ENCODE measurements around the gene LIN7A. TPM values are rescaled to one million over a fixed set of nuclear protein-coding genes. Genes with fewer than 3 reads are reported as not detected.

Gene LIN7A
- total and polyA plus RNA-seq, 2 of the 8 experiments (the other 6 are each of a cell fraction or from before 2014, with no cell fraction given) = 5.8 to 22.0 TPM

DNA sequence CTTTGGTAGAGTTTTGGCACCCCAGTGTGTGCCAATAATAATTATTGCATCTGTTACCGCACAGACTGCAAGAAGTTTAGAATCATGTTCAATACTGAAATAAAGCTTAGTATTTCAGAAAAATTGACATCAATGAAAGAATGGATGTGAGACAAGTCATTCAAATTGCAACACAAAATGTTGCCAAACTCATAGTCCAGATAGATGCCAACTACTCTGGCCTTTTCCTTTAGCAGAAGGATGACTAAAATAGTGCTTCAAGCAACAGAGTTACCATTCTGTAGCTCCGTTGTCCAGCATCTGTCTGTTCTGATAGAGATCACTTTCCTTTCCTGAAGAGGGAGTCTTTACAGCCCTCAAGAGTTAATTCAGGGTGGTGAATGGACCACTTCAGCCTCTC lies 77.5 kb downstream of the LIN7A start:
- no peak overlapping the region for H2BK12ac ChIP-seq (ENCODE audit: low read depth, low read length)
- no peaks in the 10 kb centered on the region for H3K79me1 ChIP-seq (ENCODE audit: low read depth, low read length)
- FAIRE-seq (no peak), DNase-seq (ENCODE audit: low read depth in 1 of 2, low spot score in 2 of 2) (no peak)
- no peak overlapping the region for H2BK15ac ChIP-seq (ENCODE audit: low read length)
- no peak overlapping the region for H2BK120ac ChIP-seq (replicated peaks; ENCODE audit: low read depth, low read length)
- H4K20me1 ChIP-seq (replicated peaks in 1 of 2; ENCODE audit: control insufficient read depth in 1 of 2, insufficient read depth in 2 of 2, low read length in 2 of 2) = no peaks in the 10 kb centered on the region
- H4K91ac ChIP-seq (replicated peaks; ENCODE audit: insufficient read length, low read length) = no peak overlapping the region
- no peak overlapping the region for H3K27ac ChIP-seq (ENCODE audit: low read depth, low read length)
- 84% methylated on average over 2 of the region's 2 CpGs; no CpG with 5 or more reads in 1 of the 2 experiments for WGBS, 2 experiments (ENCODE audit: extremely low coverage in 1 of 2, insufficient coverage in 1 of 2, insufficient read length in 1 of 2, insufficient replicate concordance in 2 of 2, low coverage in 1 of 2, low lambda C conversion rate in 2 of 2, missing lambda C conversion rate in 1 of 2)
- ChIA-PET POLR2A (ENCODE audit: partially characterized antibody) (no interaction called here), CTCF (ENCODE audit: partially characterized antibody) (interaction anchor here (0.6 to 0.8 kb wide), 3 partner anchors 10 to 126 kb away, joined by 3 read pairs; no protein-coding TSS in a partner anchor)
- no peak overlapping the region for H3K9ac ChIP-seq (replicated peaks in 1 of 4; ENCODE audit: extremely low read depth in 1 of 4, low read depth in 3 of 4, low read length in 3 of 4)
- H3K4ac ChIP-seq (replicated peaks; ENCODE audit: insufficient read length, low read depth, low read length) = no peak overlapping the region
- H3K56ac ChIP-seq (replicated peaks; ENCODE audit: insufficient read length, low read depth, low read length) = no peak overlapping the region
- H4K5ac ChIP-seq (ENCODE audit: insufficient read length, low read depth, low read length) = no peak overlapping the region
- no peaks in the 10 kb centered on the region for H3K4me1 ChIP-seq (replicated peaks in 1 of 4; ENCODE audit: control insufficient read depth in 3 of 4, insufficient read depth in 4 of 4, low read length in 3 of 4)
- H3K9me3 ChIP-seq (ENCODE audit: insufficient read depth in 2 of 2, low read depth in 1 of 2, low read length in 1 of 2) = no peaks in the 10 kb centered on the region
- H3K14ac ChIP-seq (ENCODE audit: insufficient read length) = no peak overlapping the region
- H3K4me2 ChIP-seq (ENCODE audit: insufficient read depth in 1 of 2, low read depth in 2 of 2, low read length in 2 of 2) = no peak overlapping the region
- no peak overlapping the region for H2AK5ac ChIP-seq (ENCODE audit: low read depth, low read length)
- no peaks in the 10 kb centered on the region for H3K23me2 ChIP-seq (ENCODE audit: low read depth, low read length)
- no peak overlapping the region for H2AFZ ChIP-seq (ENCODE audit: low read length)
- no peaks in the 10 kb centered on the region for H3K36me3 ChIP-seq (ENCODE audit: control insufficient read depth in 2 of 4, insufficient read depth in 4 of 4, low read length in 3 of 4)
- no peaks in the 10 kb centered on the region for H3K79me2 ChIP-seq (ENCODE audit: control insufficient read depth in 1 of 2, insufficient read depth in 2 of 2, low read length in 2 of 2)
- no peaks in the 10 kb centered on the region for H3K27me3 ChIP-seq (replicated peaks in 1 of 4; ENCODE audit: control insufficient read depth in 3 of 4, extremely low read depth in 1 of 4, insufficient read depth in 3 of 4, low read length in 3 of 4)
- no peak overlapping the region for H2BK5ac ChIP-seq (ENCODE audit: low read depth, low read length)
- H3K23ac ChIP-seq (ENCODE audit: insufficient read length) = no peak overlapping the region
- H3K4me3 ChIP-seq (ENCODE audit: extremely low read depth in 1 of 4, insufficient read depth in 2 of 4, low read depth in 3 of 4, low read length in 4 of 4) = no peak overlapping the region
- H2BK20ac ChIP-seq (ENCODE audit: low read length) = no peak overlapping the region
- no peak overlapping the region for H3K18ac ChIP-seq (ENCODE audit: extremely low read depth, low read length)
- no peak overlapping the region for H4K8ac ChIP-seq (ENCODE audit: extremely low read depth, insufficient read depth, low read length)
- TF ChIP-seq GABPA (IDR thresholded peaks at IDR 0.05; ENCODE audit: borderline replicate concordance, insufficient read depth, low read length) = no peak
- no peak for TF ChIP-seq EP300 (IDR thresholded peaks at IDR 0.05; ENCODE audit: borderline replicate concordance in 1 of 2, low read depth in 2 of 2, low read length in 2 of 2)
